ENCODE results near the gene COMTD1. TPM values are rescaled to one million over a fixed set of nuclear protein-coding genes. Genes with fewer than 3 reads are reported as not detected.

The COMTD1 gene
- total RNA-seq, 6 experiments from 2014 or later = 14.3 to 88.7 (median 22.1) TPM

- Histone ChIP-seq H3K36me3 (no peaks in the 10 kb centered on the region), H3K4me1 (no peaks in the 10 kb centered on the region), H3K4me3 (no peak overlapping the region), H3K27ac (no peak overlapping the region), H3K27me3 (no peaks in the 10 kb centered on the region), H3K9me3 (no peaks in the 10 kb centered on the region)
- intact Hi-C loops (cut with DNase I) = no loop called here
- TF ChIP-seq CTCF (IDR thresholded peaks at IDR 0.05) (no peak), POLR2A (IDR thresholded peaks at IDR 0.05) (no peak)
- DNase-seq (no peak), ATAC-seq (no peak)
- 78% methylated on average over 14 of the region's 25 CpGs for WGBS (ENCODE audit: insufficient coverage, low coverage, low lambda C conversion rate, missing lambda C conversion rate)
Measured at GRCh38 chr10:75261813-75262705, 26.3 kb upstream of the COMTD1 start.

GRCh38 chr10:75260990-75261389, 25.2 kb upstream of the COMTD1 start:
- Histone ChIP-seq H3K27me3 (no peaks in the 10 kb centered on the region), H3K4me3 (no peak overlapping the region), H3K4me1 (no peaks in the 10 kb centered on the region), H3K9me3 (no peaks in the 10 kb centered on the region), H3K27ac (no peak overlapping the region), H3K36me3 (no peaks in the 10 kb centered on the region)
- intact Hi-C loops (cut with DNase I) = no loop called here
- no peak for DNase-seq
- 50% methylated on average over 2 of the region's 3 CpGs for WGBS (ENCODE audit: insufficient coverage, low coverage, low lambda C conversion rate, missing lambda C conversion rate)
- TF ChIP-seq CTCF (IDR thresholded peaks at IDR 0.05) (no peak), POLR2A (IDR thresholded peaks at IDR 0.05) (no peak)
- ATAC-seq = no peak

- ATAC-seq = no peak
- 100% methylated on average over 1 of the region's 2 CpGs for WGBS (ENCODE audit: insufficient coverage, low coverage, low lambda C conversion rate, missing lambda C conversion rate)
- Histone ChIP-seq H3K4me1 (no peaks in the 10 kb centered on the region), H3K9me3 (no peaks in the 10 kb centered on the region), H3K4me3 (no peak overlapping the region), H3K27ac (no peak overlapping the region), H3K27me3 (no peaks in the 10 kb centered on the region), H3K36me3 (no peaks in the 10 kb centered on the region)
- no peak for DNase-seq
- intact Hi-C loops (cut with DNase I) = no loop called here
- TF ChIP-seq POLR2A (IDR thresholded peaks at IDR 0.05) = no peak
Measured at GRCh38 chr10:75254739-75255138, 19.0 kb upstream of the COMTD1 start.

GRCh38 chr10:75253281-75254220, 17.8 kb upstream of the COMTD1 start:
- Histone ChIP-seq H3K36me3 (no peaks in the 10 kb centered on the region), H3K27ac (no peak overlapping the region), H3K9me3 (no peaks in the 10 kb centered on the region), H3K4me3 (no peak overlapping the region), H3K4me1 (no peaks in the 10 kb centered on the region), H3K27me3 (no peaks in the 10 kb centered on the region)
- 89% methylated on average over 1 of the region's 1 CpG for WGBS (ENCODE audit: insufficient coverage, low coverage, low lambda C conversion rate, missing lambda C conversion rate)
- TF ChIP-seq CTCF (IDR thresholded peaks at IDR 0.05) (no peak), POLR2A (IDR thresholded peaks at IDR 0.05) (no peak)
- DNase-seq (no peak), ATAC-seq (no peak)
- intact Hi-C loops (cut with DNase I) = no loop called here

Data from right lobe of liver (tissue), 6 donors.